Osteoblast (primary cell): ENCODE measurements around the gene OSGEP. TPM values are rescaled to one million over a fixed set of nuclear protein-coding genes. Genes with fewer than 3 reads are reported as not detected.

ENCODE experiments used
- DNase-seq: peaks from one replicate; pipeline ENCODE4 v3.0.0; 2011; ENCODE audit warnings: low spot score, mixed read lengths; ENCODE audit not compliant: insufficient read length; ENCODE audit errors: missing footprints
- H2AFZ ChIP-seq: 2 replicates; pipeline ENCODE4 v1.6.0; 2011; ENCODE audit warnings: mild to moderate bottlenecking, low read length
- H3K27ac ChIP-seq: 2 replicates; pipeline ENCODE4 v1.5.1; 2011; ENCODE audit warnings: mild to moderate bottlenecking, low read depth, low read length, moderate library complexity
- H3K27me3 ChIP-seq: 2 replicates; pipeline ENCODE4 v1.6.0; 2012; ENCODE audit warnings: mild to moderate bottlenecking, control low read depth, inconsistent platforms, low read length, moderate library complexity; ENCODE audit not compliant: insufficient read depth
- H3K36me3 ChIP-seq: 2 replicates; pipeline ENCODE4 v1.5.1; 2011; ENCODE audit warnings: mild to moderate bottlenecking, low read length, control low read depth, moderate library complexity; ENCODE audit not compliant: insufficient read depth
- H3K4me1 ChIP-seq: 2 replicates; pipeline ENCODE4 v1.5.1; 2011; ENCODE audit warnings: mild to moderate bottlenecking, low read length, control low read depth, moderate library complexity; ENCODE audit not compliant: insufficient read depth
- H3K4me2 ChIP-seq: 2 replicates; pipeline ENCODE4 v1.6.0; 2011; ENCODE audit warnings: mild to moderate bottlenecking, low read length; ENCODE audit not compliant: insufficient read depth
- H3K4me3 ChIP-seq: fragments of 200-600 bp; sonication (generic); 3 replicates; pipeline ENCODE4 v1.5.1; 2012; ENCODE audit warnings: mild to moderate bottlenecking, low read length, inconsistent platforms; ENCODE audit not compliant: insufficient read depth
- H3K79me2 ChIP-seq: 2 replicates; pipeline ENCODE4 v1.6.0; 2012; ENCODE audit warnings: mild to moderate bottlenecking, low read length, control low read depth, inconsistent platforms; ENCODE audit not compliant: insufficient read depth
- H3K9me3 ChIP-seq: 2 replicates; pipeline ENCODE4 v1.5.1; 2011; ENCODE audit warnings: low read depth, low read length, control low read depth
- H4K20me1 ChIP-seq: 2 replicates; pipeline ENCODE4 v1.6.0; 2012; ENCODE audit warnings: mild to moderate bottlenecking, low read length, control low read depth; ENCODE audit not compliant: insufficient read depth
- CTCF ChIP-seq: IDR thresholded peaks from 2 replicates; pipeline ENCODE4 v1.5.1; 2011; ENCODE audit warnings: mild to moderate bottlenecking, low read depth, low read length, moderate library complexity; ENCODE audit errors: extremely low read depth
- small RNA-seq: library from RNA; depleted of rRNA; stranded (forward); fragments of <200 nt; gene quantifications from one replicate; pipeline ENCODE3, GENCODE V24; 2012
- total RNA-seq: library from RNA; depleted of rRNA; stranded (reverse); fragments of >200 nt; gene quantifications from 2 replicates; pipeline ENCODE4 v1.2.3, GENCODE V29; 2012

Gene OSGEP
- total RNA-seq, 1 donor: 47.8 TPM

- no peaks in the 10 kb centered on the region for H4K20me1 ChIP-seq
- peaks cover 56% of the 10 kb centered on the region for H3K36me3 ChIP-seq
- no peak overlapping the region for H3K27ac ChIP-seq
- no peak overlapping the region for H3K4me3 ChIP-seq
- TF ChIP-seq CTCF: no peak
- DNase-seq: no peak
- H2AFZ ChIP-seq: no peak overlapping the region
- H3K4me1 ChIP-seq: peaks cover 3% of the 10 kb centered on the region
- H3K27me3 ChIP-seq: no peaks in the 10 kb centered on the region
- no peaks in the 10 kb centered on the region for H3K79me2 ChIP-seq
- no peaks in the 10 kb centered on the region for H3K9me3 ChIP-seq
- H3K4me2 ChIP-seq: no peak overlapping the region
Observed at GRCh38 chr14:20397511-20397910, 57.1 kb downstream of the OSGEP start.

Small RNA genes within 50 kb of the gene (small RNA-seq; reads per million reads assigned to genes)
- 0.45 reads per million for gene RNA5SP382

Other genes starting within 250 kb of the OSGEP start
- gene OR11H6, start 231.1 kb downstream of the OSGEP start, total RNA-seq: not detected in 2 replicates
- gene OR11H7, start 225.8 kb downstream of the OSGEP start, total RNA-seq: not detected in 2 replicates
- not detected in 2 replicates for gene OR11H4, start 215.5 kb downstream of the OSGEP start, total RNA-seq
- gene TTC5, start 148.9 kb downstream of the OSGEP start, total RNA-seq: 17.7 and 18.5 TPM in 2 replicates
- gene CCNB1IP1, start 121.5 kb downstream of the OSGEP start, total RNA-seq: 42.7 and 45.4 TPM in 2 replicates
- 5.8 and 8.0 TPM in 2 replicates for gene PARP2, start 111.2 kb downstream of the OSGEP start, total RNA-seq
- gene TEP1, start 41.3 kb downstream of the OSGEP start, total RNA-seq: 25.6 and 33.3 TPM in 2 replicates
- 0.36 and 0.59 TPM in 2 replicates for gene KLHL33, start 18.6 kb downstream of the OSGEP start, total RNA-seq
- gene APEX1, start 414 bp upstream of the OSGEP start, total RNA-seq: 66.0 and 74.9 TPM in 2 replicates
- 41.0 and 46.3 TPM in 2 replicates for gene PIP4P1, start 6.6 kb upstream of the OSGEP start, total RNA-seq
- gene PNP, start 14.6 kb upstream of the OSGEP start, total RNA-seq: 27.7 and 29.7 TPM in 2 replicates
- gene RNASE10, start 50.7 kb upstream of the OSGEP start, total RNA-seq: not detected in 2 replicates
- not detected in 2 replicates for gene RNASE9, start 106.2 kb upstream of the OSGEP start, total RNA-seq
- not detected in 2 replicates for gene RNASE11, start 133.2 kb upstream of the OSGEP start, total RNA-seq
- gene RNASE12, start 136.6 kb upstream of the OSGEP start, total RNA-seq: not detected in 2 replicates
- gene OR6S1, start 186.9 kb upstream of the OSGEP start, total RNA-seq: not detected in 2 replicates
- 18.1 and 24.2 TPM in 2 replicates for gene RNASE4, start 229.7 kb upstream of the OSGEP start, total RNA-seq
- 7.2 and 8.3 TPM in 2 replicates for gene ANG, start 234.0 kb upstream of the OSGEP start, total RNA-seq